Osteoblast (primary cell): ENCODE results near the gene SRSF7. TPM values are rescaled to one million over a fixed set of nuclear protein-coding genes. Genes with fewer than 3 reads are reported as not detected.

Source experiments
- DNase-seq: peaks from one replicate; pipeline ENCODE4 v3.0.0; 2011; ENCODE audit warnings: low spot score, mixed read lengths; ENCODE audit not compliant: insufficient read length; ENCODE audit errors: missing footprints
- H2AFZ ChIP-seq: 2 replicates; pipeline ENCODE4 v1.6.0; 2011; ENCODE audit warnings: mild to moderate bottlenecking, low read length
- H3K27ac ChIP-seq: 2 replicates; pipeline ENCODE4 v1.5.1; 2011; ENCODE audit warnings: mild to moderate bottlenecking, low read depth, low read length, moderate library complexity
- H3K27me3 ChIP-seq: 2 replicates; pipeline ENCODE4 v1.6.0; 2012; ENCODE audit warnings: mild to moderate bottlenecking, control low read depth, inconsistent platforms, low read length, moderate library complexity; ENCODE audit not compliant: insufficient read depth
- H3K36me3 ChIP-seq: 2 replicates; pipeline ENCODE4 v1.5.1; 2011; ENCODE audit warnings: mild to moderate bottlenecking, low read length, control low read depth, moderate library complexity; ENCODE audit not compliant: insufficient read depth
- H3K4me1 ChIP-seq: 2 replicates; pipeline ENCODE4 v1.5.1; 2011; ENCODE audit warnings: mild to moderate bottlenecking, low read length, control low read depth, moderate library complexity; ENCODE audit not compliant: insufficient read depth
- H3K4me2 ChIP-seq: 2 replicates; pipeline ENCODE4 v1.6.0; 2011; ENCODE audit warnings: mild to moderate bottlenecking, low read length; ENCODE audit not compliant: insufficient read depth
- H3K4me3 ChIP-seq: fragments of 200-600 bp; sonication (generic); 3 replicates; pipeline ENCODE4 v1.5.1; 2012; ENCODE audit warnings: mild to moderate bottlenecking, low read length, inconsistent platforms; ENCODE audit not compliant: insufficient read depth
- H3K79me2 ChIP-seq: 2 replicates; pipeline ENCODE4 v1.6.0; 2012; ENCODE audit warnings: mild to moderate bottlenecking, low read length, control low read depth, inconsistent platforms; ENCODE audit not compliant: insufficient read depth
- H3K9me3 ChIP-seq: 2 replicates; pipeline ENCODE4 v1.5.1; 2011; ENCODE audit warnings: low read depth, low read length, control low read depth
- H4K20me1 ChIP-seq: 2 replicates; pipeline ENCODE4 v1.6.0; 2012; ENCODE audit warnings: mild to moderate bottlenecking, low read length, control low read depth; ENCODE audit not compliant: insufficient read depth
- CTCF ChIP-seq: IDR thresholded peaks from 2 replicates; pipeline ENCODE4 v1.5.1; 2011; ENCODE audit warnings: mild to moderate bottlenecking, low read depth, low read length, moderate library complexity; ENCODE audit errors: extremely low read depth
- total RNA-seq: library from RNA; depleted of rRNA; stranded (reverse); fragments of >200 nt; gene quantifications from 2 replicates; pipeline ENCODE4 v1.2.3, GENCODE V29; 2012

Gene SRSF7
- total RNA-seq, 1 donor: 48.1 TPM

- Histone ChIP-seq H3K36me3 (peaks cover 72% of the 10 kb centered on the region), H4K20me1 (peaks cover 34% of the 10 kb centered on the region), H3K9me3 (no peaks in the 10 kb centered on the region)
Observed at GRCh38 chr2:38744399-38744780, 6.8 kb downstream of the SRSF7 start.

GRCh38 chr2:38743672-38744398, 7.3 kb downstream of the SRSF7 start:
- H3K27me3 ChIP-seq: no peaks in the 10 kb centered on the region
- DNase-seq: no peak
- peaks cover 29% of the 10 kb centered on the region for H4K20me1 ChIP-seq
- peaks cover 66% of the 10 kb centered on the region for H3K36me3 ChIP-seq
- peaks cover 5% of the 10 kb centered on the region for H3K4me1 ChIP-seq
- no peak for TF ChIP-seq CTCF
- H3K79me2 ChIP-seq: peaks cover 45% of the 10 kb centered on the region
- no peaks in the 10 kb centered on the region for H3K9me3 ChIP-seq
- H3K4me2 ChIP-seq: no peak overlapping the region
- H3K4me3 ChIP-seq: no peak overlapping the region
- no peak overlapping the region for H2AFZ ChIP-seq
- no peak overlapping the region for H3K27ac ChIP-seq

More at GRCh38 chr2:38744399-38744780, 6.8 kb downstream of the SRSF7 start:
- peaks cover 51% of the 10 kb centered on the region for H3K79me2 ChIP-seq
- no peak overlapping the region for H3K4me3 ChIP-seq
- H2AFZ ChIP-seq: no peak overlapping the region
- TF ChIP-seq CTCF: no peak
- no peak overlapping the region for H3K4me2 ChIP-seq
- no peak for DNase-seq
- H3K27ac ChIP-seq: no peak overlapping the region
- H3K27me3 ChIP-seq: no peaks in the 10 kb centered on the region
- H3K4me1 ChIP-seq: peaks cover 10% of the 10 kb centered on the region

GRCh38 chr2:38742797-38743559, 8.2 kb downstream of the SRSF7 start:
- Histone ChIP-seq H3K36me3 (peaks cover 59% of the 10 kb centered on the region), H3K4me1 (peaks cover 4% of the 10 kb centered on the region), H3K27ac (no peak overlapping the region), H3K4me3 (no peak overlapping the region), H3K4me2 (no peak overlapping the region), H3K79me2 (peaks cover 37% of the 10 kb centered on the region), H2AFZ (no peak overlapping the region), H3K9me3 (no peaks in the 10 kb centered on the region), H3K27me3 (no peaks in the 10 kb centered on the region), H4K20me1 (peaks cover 24% of the 10 kb centered on the region)
- TF ChIP-seq CTCF: no peak
- no peak for DNase-seq
